Measurements from ENCODE around the gene NRP1. TPM values are rescaled to one million over a fixed set of nuclear protein-coding genes. Genes with fewer than 3 reads are reported as not detected.
A peak's percentile ranks its signal among the peaks of the same experiment; 100 is the strongest.

Gene NRP1
- total RNA-seq, 4 donors from 2014 or later, result 3.1 to 27.7 (median 12.0) TPM

DNA sequence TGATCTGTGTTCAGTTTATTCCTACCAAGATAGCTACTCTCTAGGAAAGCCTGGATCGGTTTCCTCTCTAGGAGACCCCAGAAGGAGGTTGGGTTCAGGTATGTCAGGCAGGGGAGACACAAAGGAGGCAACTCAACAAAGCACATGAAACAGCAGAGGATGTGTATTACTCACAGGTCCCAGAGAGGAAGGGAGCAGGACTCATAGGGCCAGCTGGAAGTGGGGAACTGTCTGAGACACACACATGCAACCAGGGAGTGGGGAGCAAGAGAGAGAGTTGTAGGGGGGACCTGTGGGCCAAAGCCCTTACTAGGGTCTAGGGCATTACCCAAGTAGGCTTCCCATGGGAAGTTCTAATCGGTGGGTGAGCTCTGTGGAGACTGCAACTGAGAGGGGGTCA, 10.2 kb upstream of the NRP1 start:
- DNase-seq, result no peak
- Histone ChIP-seq H3K4me3 (no peak overlapping the region), H3K36me3 (no peaks in the 10 kb centered on the region), H3K27ac (no peak overlapping the region), H3K27me3 (no peaks in the 10 kb centered on the region), H3K4me1 (peaks cover 0 to 45% (median 11%) of the 10 kb centered on the region in 3 donors), H3K9me3 (no peaks in the 10 kb centered on the region)
- intact Hi-C loops (cut with DNase I), result no loop called here
- 90 to 100% methylated on average over 1 to 2 of the region's 2 CpGs for WGBS, 2 donors
- TF ChIP-seq, protein P1, sequence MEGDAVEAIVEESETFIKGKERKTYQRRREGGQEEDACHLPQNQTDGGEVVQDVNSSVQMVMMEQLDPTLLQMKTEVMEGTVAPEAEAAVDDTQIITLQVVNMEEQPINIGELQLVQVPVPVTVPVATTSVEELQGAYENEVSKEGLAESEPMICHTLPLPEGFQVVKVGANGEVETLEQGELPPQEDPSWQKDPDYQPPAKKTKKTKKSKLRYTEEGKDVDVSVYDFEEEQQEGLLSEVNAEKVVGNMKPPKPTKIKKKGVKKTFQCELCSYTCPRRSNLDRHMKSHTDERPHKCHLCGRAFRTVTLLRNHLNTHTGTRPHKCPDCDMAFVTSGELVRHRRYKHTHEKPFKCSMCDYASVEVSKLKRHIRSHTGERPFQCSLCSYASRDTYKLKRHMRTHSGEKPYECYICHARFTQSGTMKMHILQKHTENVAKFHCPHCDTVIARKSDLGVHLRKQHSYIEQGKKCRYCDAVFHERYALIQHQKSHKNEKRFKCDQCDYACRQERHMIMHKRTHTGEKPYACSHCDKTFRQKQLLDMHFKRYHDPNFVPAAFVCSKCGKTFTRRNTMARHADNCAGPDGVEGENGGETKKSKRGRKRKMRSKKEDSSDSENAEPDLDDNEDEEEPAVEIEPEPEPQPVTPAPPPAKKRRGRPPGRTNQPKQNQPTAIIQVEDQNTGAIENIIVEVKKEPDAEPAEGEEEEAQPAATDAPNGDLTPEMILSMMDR (IDR thresholded peaks at IDR 0.05), result no peak
- no peak for TF ChIP-seq POLR2A (IDR thresholded peaks at IDR 0.05)

DNA sequence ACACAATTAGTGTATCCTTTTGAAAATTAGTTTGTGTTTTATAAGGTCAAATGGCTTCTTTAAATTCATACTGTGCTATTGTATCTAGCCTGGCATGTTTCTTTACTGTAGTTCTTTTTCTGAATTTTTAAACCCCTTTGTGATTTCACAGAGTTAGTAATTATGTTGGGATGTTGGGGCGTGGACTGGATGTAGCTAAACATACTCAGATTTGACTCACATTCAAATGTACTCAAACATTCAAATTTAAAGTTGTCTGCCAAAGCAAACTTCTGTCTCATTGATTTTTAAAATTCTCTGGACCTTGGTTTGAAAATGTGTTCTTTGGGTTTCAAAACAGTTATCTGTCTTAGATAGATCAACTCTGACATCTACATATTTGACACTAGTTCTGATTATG, 7.2 kb upstream of the NRP1 start:
- Histone ChIP-seq H3K4me1 (peaks cover 0 to 49% (median 13%) of the 10 kb centered on the region in 3 donors), H3K4me3 (peak overlapping the region in 2 of 4 donors; percentile 1 to 14), H3K9me3 (no peaks in the 10 kb centered on the region), H3K27ac (peak overlapping the region in 1 of 4 donors; percentile 62), H3K27me3 (peaks cover 0 to 9% (median 0%) of the 10 kb centered on the region in 4 donors), H3K36me3 (no peaks in the 10 kb centered on the region)
- no peak for DNase-seq
- TF ChIP-seq, protein P1 (IDR thresholded peaks at IDR 0.05), result no peak
- TF ChIP-seq POLR2A (IDR thresholded peaks at IDR 0.05), result no peak
- intact Hi-C loops (cut with DNase I), result no loop called here
- 20 to 22% methylated on average over 1 of the region's 1 CpG for WGBS, 2 donors

DNA sequence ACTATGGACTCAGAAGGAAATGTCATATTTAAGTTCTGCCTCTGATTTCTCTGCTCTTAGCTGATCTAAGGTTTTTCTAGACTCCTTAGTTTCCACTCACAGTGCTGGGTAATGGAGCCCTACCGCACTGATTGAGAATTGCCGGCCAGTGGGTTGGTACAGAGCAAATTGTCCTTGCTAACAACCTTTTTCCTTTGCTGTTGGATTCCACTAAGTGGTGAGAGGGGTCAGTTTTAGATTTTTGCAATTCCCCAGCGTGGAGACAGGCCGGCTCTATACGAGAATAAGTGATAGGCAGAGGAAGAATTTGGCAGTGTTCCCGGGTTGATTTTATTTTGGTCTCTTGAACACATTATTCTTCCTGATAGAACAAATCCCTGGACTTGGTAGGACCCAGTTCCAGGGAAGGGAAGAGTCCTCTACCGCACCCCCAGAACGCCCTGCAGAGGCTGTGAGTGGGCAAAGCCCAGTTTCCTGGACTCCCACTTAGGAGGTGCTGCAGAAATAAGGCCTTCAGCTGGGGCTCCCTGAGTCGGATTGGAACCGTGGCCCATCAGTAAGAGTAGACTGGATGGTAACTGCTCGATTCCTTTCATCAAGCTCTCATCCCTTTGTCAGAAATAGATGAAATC, 3.0 kb upstream of the NRP1 start:
- peak overlapping the region; percentile 73 to 95 (median 92) for H3K27ac ChIP-seq
- peaks cover 13 to 73% (median 14%) of the 10 kb centered on the region in 3 donors for H3K4me1 ChIP-seq
- H3K9me3 ChIP-seq, result no peaks in the 10 kb centered on the region
- H3K36me3 ChIP-seq, result no peaks in the 10 kb centered on the region
- no peak for DNase-seq
- peaks cover 0 to 27% (median 0%) of the 10 kb centered on the region in 4 donors for H3K27me3 ChIP-seq
- intact Hi-C loops (cut with DNase I), result loop anchor here (10.0 kb wide), 1 partner anchor 1297 kb away; no protein-coding TSS in a partner anchor
- TF ChIP-seq POLR2A (IDR thresholded peaks at IDR 0.05), result no peak
- TF ChIP-seq, protein P1 (IDR thresholded peaks at IDR 0.05), result peak in 2 of 6 experiments; percentile 17 to 26
- WGBS, 2 donors, result 40 to 55% methylated on average over 9 of the region's 11 CpGs
- peak overlapping the region; percentile 48 to 87 (median 74) for H3K4me3 ChIP-seq

DNA sequence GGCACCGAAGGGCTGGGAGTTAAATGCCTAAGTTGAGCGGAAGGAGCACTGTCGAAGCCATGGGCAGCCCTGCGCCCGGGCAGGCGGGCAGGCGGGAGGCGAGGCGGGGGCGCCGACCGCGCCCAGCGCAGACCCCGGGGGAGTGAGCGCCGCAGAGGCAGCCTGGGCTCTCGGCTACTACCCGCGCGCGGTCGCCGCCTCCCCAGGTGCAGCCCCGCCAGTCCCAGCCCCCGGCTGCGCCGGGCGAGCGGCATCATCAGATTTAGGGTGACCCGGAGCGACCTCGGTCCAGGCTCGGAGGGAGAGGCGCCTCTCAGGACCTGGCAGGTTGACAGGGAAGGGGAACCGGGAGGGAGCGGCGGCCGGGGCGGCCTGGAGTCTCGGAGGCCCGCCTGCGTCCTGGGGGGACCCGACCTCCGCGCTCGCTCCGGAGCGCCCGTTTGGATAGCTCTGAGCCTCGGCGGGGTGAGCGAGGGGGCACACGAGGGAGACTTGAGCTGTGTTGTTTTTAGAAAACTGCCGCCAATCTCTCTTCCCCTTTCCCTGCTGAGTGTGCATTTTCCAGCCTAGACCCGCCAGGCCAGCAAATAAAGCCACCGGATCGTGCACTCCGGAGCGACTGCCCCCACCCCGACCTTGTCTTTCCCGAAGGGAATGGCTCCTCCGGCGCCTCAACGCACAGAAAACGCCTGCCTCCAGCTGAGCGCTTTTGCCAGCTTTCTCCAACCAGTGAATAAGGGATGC, 2.3 kb upstream of the NRP1 start:
- peaks cover 0 to 27% (median 0%) of the 10 kb centered on the region in 4 donors for H3K27me3 ChIP-seq
- WGBS, 2 donors, result 3 to 6% methylated on average over 14 to 21 of the region's 67 CpGs
- peaks cover 9 to 69% (median 14%) of the 10 kb centered on the region in 3 donors for H3K4me1 ChIP-seq
- DNase-seq, result no peak
- no peaks in the 10 kb centered on the region for H3K9me3 ChIP-seq
- peak overlapping the region; percentile 73 to 95 (median 92) for H3K27ac ChIP-seq
- no peaks in the 10 kb centered on the region for H3K36me3 ChIP-seq
- TF ChIP-seq, protein P1 (IDR thresholded peaks at IDR 0.05), result no peak
- TF ChIP-seq POLR2A (IDR thresholded peaks at IDR 0.05), result no peak
- peak overlapping the region; percentile 48 to 87 (median 74) for H3K4me3 ChIP-seq
- intact Hi-C loops (cut with DNase I), result loop anchor here (10.0 kb wide), 1 partner anchor 1298 kb away; no protein-coding TSS in a partner anchor
